Measurements from ENCODE around the gene B4GALNT4.

DNA sequence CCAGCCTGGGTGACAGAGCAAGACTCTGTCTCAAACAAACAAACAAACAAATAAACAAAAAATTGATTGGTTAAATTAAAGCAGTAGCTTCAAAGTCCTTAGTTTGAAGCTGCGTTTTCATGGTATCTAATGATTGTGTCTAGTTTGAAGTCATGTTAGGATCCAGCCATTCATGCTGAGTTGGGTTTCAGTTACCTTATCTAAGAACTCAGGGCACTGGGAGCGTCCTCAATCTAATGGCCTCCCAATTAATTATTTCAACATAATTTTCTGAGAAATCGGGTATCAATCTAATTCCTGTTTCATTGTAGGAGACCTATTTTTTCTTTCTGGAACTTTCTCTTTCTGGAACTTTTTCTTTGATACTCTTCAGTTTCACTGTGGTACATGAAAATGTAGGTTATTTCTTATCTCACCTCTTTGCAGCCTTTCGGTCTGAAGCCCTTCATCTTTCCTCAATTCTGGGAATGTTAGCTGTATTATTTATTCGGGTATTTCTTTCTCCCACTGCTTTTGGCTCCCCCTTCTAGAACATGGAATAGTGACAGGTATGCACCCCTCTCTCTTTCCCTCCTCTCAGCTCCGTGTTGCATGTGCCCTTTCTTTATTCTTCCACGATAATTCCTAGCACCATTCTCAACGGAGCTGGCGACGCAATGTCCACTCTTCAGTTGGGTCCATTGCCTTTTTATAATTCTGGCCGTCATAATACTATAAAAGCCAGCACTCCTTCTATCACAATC is 24.3 kb upstream of the B4GALNT4 start:
- no peak for TF ChIP-seq GATA2 (IDR thresholded peaks at IDR 0.05; ENCODE audit: low read depth, low read length)
- no peak for TF ChIP-seq GATA3 (IDR thresholded peaks at IDR 0.05; ENCODE audit: low read depth, low read length)

All from SH-SY5Y (cell line).